Heart left ventricle (tissue), 16 donors: ENCODE data around the gene SGO1. TPM values are rescaled to one million over a fixed set of nuclear protein-coding genes. Genes with fewer than 3 reads are reported as not detected.
A peak's percentile ranks its signal among the peaks of the same experiment; 100 is the strongest.

Experiments
- ATAC-seq, 4 donors: fragments of 200-7000 bp; cut with Tn5 transposase; one replicate each; pipeline ENCODE4 v1.9.1; 2020 to 2022; ENCODE audit warnings: moderate library complexity in 4 of 4, mild to moderate bottlenecking in 3 of 4, moderate number of reproducible peaks in 1 of 4
- DNase-seq, 5 donors: peaks; one replicate each; pipeline ENCODE4 v3.0.0-alpha.2; 2020
- H3K27ac ChIP-seq, 12 donors: fragments of 200-600 bp; sonication (generic) in 4 of 12; one replicate each; pipeline versions ENCODE4 v1.5.0 to v1.8.0; 2016 to 2022; ENCODE audit warnings: mild to moderate bottlenecking in 2 of 12
- H3K27me3 ChIP-seq, 9 donors: fragments of 200-600 bp; sonication (generic) in 2 of 9; one replicate each; pipeline versions ENCODE4 v1.5.1 to v1.8.0; 2016 to 2022; ENCODE audit warnings: mild to moderate bottlenecking in 3 of 9
- H3K36me3 ChIP-seq, 9 donors: fragments of 200-600 bp; sonication (generic) in 2 of 9; one replicate each; pipeline versions ENCODE4 v1.5.0 to v1.8.0; 2018 to 2022; ENCODE audit warnings: mild to moderate bottlenecking in 2 of 9
- H3K4me1 ChIP-seq, 12 donors: fragments of 200-600 bp; sonication (generic) in 4 of 12; one replicate each; pipeline versions ENCODE4 v1.5.0 to v1.8.0; 2016 to 2022; ENCODE audit warnings: mild to moderate bottlenecking in 3 of 12
- H3K4me3 ChIP-seq, 12 donors: fragments of 200-600 bp; sonication (generic) in 4 of 12; one replicate each; pipeline versions ENCODE4 v1.5.0 to v1.8.0; 2017 to 2022; ENCODE audit warnings: mild to moderate bottlenecking in 9 of 12, moderate library complexity in 4 of 12
- H3K9me3 ChIP-seq, 12 donors: fragments of 200-600 bp; sonication (generic) in 4 of 12; one replicate each; pipeline versions ENCODE4 v1.5.0 to v1.8.0; 2016 to 2022; ENCODE audit warnings: mild to moderate bottlenecking in 1 of 12
- CTCF ChIP-seq, 12 donors: fragments of 200-600 bp; sonication (generic) in 4 of 12; IDR thresholded peaks; one replicate each; pipeline versions ENCODE4 v1.5.0 to v1.8.0; 2018 to 2022; ENCODE audit warnings: antibody characterized with exemption in 12 of 12, mild to moderate bottlenecking in 5 of 12
- POLR2A ChIP-seq, 2 donors: fragments of 450-650 bp; IDR thresholded peaks; one replicate each; pipeline ENCODE4 v1.6.1; 2017; ENCODE audit warnings: antibody characterized with exemption in 2 of 2, mild to moderate bottlenecking in 2 of 2, moderate library complexity in 2 of 2
- WGBS, 4 donors: extraction: QIAGEN DNeasy Blood & Tissue Kit in 2 of 4; methylation state at CpG; one replicate each; pipeline versions ENCODE4 v1.1.5 to v1.1.7; 2013 to 2018; 5-methylcytosine and 5-hydroxymethylcytosine counted together
- intact Hi-C, 10 donors: fragments of 100-400 bp; cut with DNase I; formaldehyde crosslinking; loops; one replicate each; pipeline versions ENCODE4 v1.11.1 to v1.14.2; 2022
- polyA plus RNA-seq, 2 donors: library from polyadenylated mRNA; stranded (reverse); fragments of 200-250 nt; gene quantifications; one replicate each; pipeline ENCODE4 v1.2.3, GENCODE V29; 2013
- total RNA-seq, 9 donors: library from RNA; depleted of rRNA in 2 of 9; stranded (reverse); fragments of >200 nt in 2 of 9; fragmentation: NEBNext Ultra II Directional in 3 of 9; extraction: Animal tissue kit (Norgen Biotek cat#: 25700) in 3 of 9; gene quantifications; one replicate each; pipeline versions ENCODE4 v1.1.0 to v1.2.4, GENCODE V29; 2016 to 2023
- donor health status: ischemic (EF 13 %, LVEDD 7.1; RV severe dilation, severe dysfunction).
- donor health status: healthy with polysubstance abuse.
- donor health status: DM: no; HTN: yes; CAD: no.
- donor health status: DM: no; HTN: no; CAD: no.
- donor health status: ischemic (EF 25% LVEDD 6.9; RV normal size, moderate dysfunction).
- donor health status: ischemic (EF 25% LVEDD 5.7; RV mildly dilated, moderate dysfunction).
- donor health status: healthy.
- donor health status: DM: yes; HTN: yes; CAD: no.
- donor health status: ischemic (EF 35%, LVEDD 5.7; RV mildly dilated, moderate dysfunction).
- donor health status: nonischemic (EF 11% LVEDD 7.7; RV severe dilation, severe dysfunction).
- donor health status: DM: yes; HTN: yes; CAD: no.
- donor health status: PGD.
- donor health status: ischemic (EF 29% LVEDD 5.4; RV normal size, mild dysfunction).
- donor health status: nonischemic (EF 23%, LVEDD 6.1; RV moderate dilation, normal function).

Gene SGO1
- total and polyA plus RNA-seq, 11 donors, result 0.04 to 2.8 (median 0.28) TPM; not detected in 5

DNA sequence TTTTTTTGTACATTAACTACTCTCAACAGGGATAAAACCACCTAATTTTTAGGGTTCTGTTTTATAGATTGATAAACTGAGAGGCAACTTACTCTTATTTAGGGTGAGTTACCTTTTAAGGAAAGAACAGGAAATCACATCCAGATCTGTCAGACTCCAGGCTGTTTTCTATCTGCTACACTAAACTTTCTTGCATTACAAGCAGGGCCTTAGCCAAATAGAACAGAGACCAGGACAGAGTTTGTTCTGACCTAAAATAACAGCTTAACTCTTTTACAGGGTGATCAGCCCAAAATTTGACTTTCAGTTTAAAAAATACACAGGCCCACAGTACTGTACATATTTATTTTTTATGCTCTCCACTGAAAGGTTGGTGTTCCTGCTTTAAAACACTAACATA, 38.6 kb downstream of the SGO1 start:
- intact Hi-C loops, result loop anchor here in 1 of 10 donors (10.0 kb wide), 1 partner anchor 203 kb away; the partner anchor contains the start of gene RAB5A
- ATAC-seq, result no peak

GRCh38 chr3:20146301-20146700, 39.7 kb downstream of the SGO1 start:
- 92 to 95% (median 93%) methylated on average over 8 of the region's 8 CpGs for WGBS, 4 donors
- Histone ChIP-seq H3K27me3 (no peaks in the 10 kb centered on the region), H3K27ac (no peak overlapping the region), H3K4me1 (peaks cover 0 to 14% (median 7%) of the 10 kb centered on the region in 12 donors), H3K9me3 (no peaks in the 10 kb centered on the region), H3K36me3 (peaks cover 0 to 59% (median 44%) of the 10 kb centered on the region in 9 donors), H3K4me3 (no peak overlapping the region)
- no peak for ATAC-seq
- intact Hi-C loops, result loop anchor here in 1 of 10 donors (10.0 kb wide), 1 partner anchor 202 kb away; the partner anchor contains the start of gene RAB5A
- DNase-seq, result no peak
- TF ChIP-seq POLR2A (IDR thresholded peaks at IDR 0.05) (no peak), CTCF (IDR thresholded peaks at IDR 0.05) (no peak)

More for the DNA sequence above, 38.6 kb downstream of the SGO1 start:
- no peak for DNase-seq
- H3K27me3 ChIP-seq, result no peaks in the 10 kb centered on the region
- H3K4me1 ChIP-seq, result peaks cover 0 to 3% (median under 1%) of the 10 kb centered on the region in 12 donors
- peaks cover 0 to 69% (median 52%) of the 10 kb centered on the region in 9 donors for H3K36me3 ChIP-seq
- H3K4me3 ChIP-seq, result no peak overlapping the region
- TF ChIP-seq CTCF (IDR thresholded peaks at IDR 0.05), result no peak
- TF ChIP-seq POLR2A (IDR thresholded peaks at IDR 0.05), result no peak
- H3K27ac ChIP-seq, result peak overlapping the region in 1 of 12 donors; percentile 32
- H3K9me3 ChIP-seq, result no peaks in the 10 kb centered on the region

GRCh38 chr3:20145874-20146273, 40.1 kb downstream of the SGO1 start:
- Histone ChIP-seq H3K4me1 (peaks cover 0 to 17% (median 9%) of the 10 kb centered on the region in 12 donors), H3K9me3 (no peaks in the 10 kb centered on the region), H3K27ac (no peak overlapping the region), H3K27me3 (no peaks in the 10 kb centered on the region), H3K36me3 (peaks cover 0 to 59% (median 44%) of the 10 kb centered on the region in 9 donors), H3K4me3 (no peak overlapping the region)
- ATAC-seq, result no peak
- DNase-seq, result no peak
- intact Hi-C loops, result loop anchor here in 1 of 10 donors (10.0 kb wide), 1 partner anchor 201 kb away; the partner anchor contains the start of gene RAB5A
- 85 to 92% (median 88%) methylated on average over 2 of the region's 2 CpGs for WGBS, 4 donors
- TF ChIP-seq POLR2A (IDR thresholded peaks at IDR 0.05), result no peak
- no peak for TF ChIP-seq CTCF (IDR thresholded peaks at IDR 0.05)

- Histone ChIP-seq H3K9me3 (no peaks in the 10 kb centered on the region), H3K4me1 (peaks cover 0 to 17% (median 9%) of the 10 kb centered on the region in 12 donors), H3K27ac (no peak overlapping the region), H3K27me3 (no peaks in the 10 kb centered on the region), H3K36me3 (peaks cover 0 to 53% (median 35%) of the 10 kb centered on the region in 9 donors), H3K4me3 (no peak overlapping the region)
- no peak for ATAC-seq
- TF ChIP-seq POLR2A (IDR thresholded peaks at IDR 0.05) (no peak), CTCF (IDR thresholded peaks at IDR 0.05) (no peak)
- WGBS, 4 donors, result 96 to 100% (median 98%) methylated on average over 2 of the region's 2 CpGs
- intact Hi-C loops, result loop anchor here in 2 of 10 donors (5.0 to 10.0 kb wide), 3 partner anchors 44 to 199 kb away; partner anchors contain the start of genes KAT2B (in 2 of the 2), RAB5A (in 1 of the 2) and SGO1 (in 1 of the 2)
- DNase-seq, result no peak
Measured at GRCh38 chr3:20143519-20143918, 42.5 kb downstream of the SGO1 start.
